BLaER1 treated with 17β-estradiol and CSF1 and Interleukin-3, amounts not matched to agents 10 nM and 100 nM (cell line): Measurements from ENCODE around the gene MYO5B.
A peak's percentile ranks its signal among the peaks of the same experiment; 100 is the strongest.
"Not testable (repeated sequence)": the region's sequence is repeated elsewhere in the genome, so short reads cannot be mapped to it uniquely, and the experiment has no call there.

Experiments
- H3K27ac ChIP-seq, 11 experiments: shearing (Covaris generic); formaldehyde crosslinking; 2 replicates each; pipeline ENCODE4 v1.8.1; 2022
- H3K27me3 ChIP-seq, 11 experiments: shearing (Covaris generic); formaldehyde crosslinking; 2 replicates each; pipeline ENCODE4 v1.8.1; 2022
- H3K36me3 ChIP-seq, 11 experiments: shearing (Covaris generic); formaldehyde crosslinking; 2 replicates each; pipeline ENCODE4 v1.8.1; 2022
- H3K4me1 ChIP-seq, 10 experiments: shearing (Covaris generic); formaldehyde crosslinking; 2 replicates each; pipeline ENCODE4 v1.8.1; 2022
- H3K4me2 ChIP-seq, 11 experiments: shearing (Covaris generic); formaldehyde crosslinking; 2 replicates each; pipeline ENCODE4 v1.8.1; 2022
- H3K4me3 ChIP-seq, 10 experiments: shearing (Covaris generic); formaldehyde crosslinking; 2 replicates each; pipeline ENCODE4 v1.8.1; 2022
- H3K9ac ChIP-seq, 11 experiments: shearing (Covaris generic); formaldehyde crosslinking; 2 replicates each; pipeline ENCODE4 v1.8.1; 2022
- H3K9me3 ChIP-seq, 11 experiments: shearing (Covaris generic); formaldehyde crosslinking; replicated peaks in 1 of 11; 2 replicates each; pipeline ENCODE4 v1.8.1; 2022
- H4K20me1 ChIP-seq, 11 experiments: shearing (Covaris generic); formaldehyde crosslinking; 2 replicates each; pipeline ENCODE4 v1.8.1; 2022
- Cebpa-rat ChIP-seq, 11 experiments: shearing (Covaris generic); IDR thresholded peaks; 2 replicates each; pipeline ENCODE4 v1.8.1; 2022

The MYO5B gene

GRCh38 chr18:50104421-50104820 is 90.5 kb downstream of the MYO5B start:
- Histone ChIP-seq H4K20me1 (no peaks in the 10 kb centered on the region), H3K4me3 (no peak overlapping the region), H3K9me3 (no peaks in the 10 kb centered on the region), H3K4me2 (no peak overlapping the region), H3K27me3 (no peaks in the 10 kb centered on the region), H3K27ac (no peak overlapping the region), H3K36me3 (no peaks in the 10 kb centered on the region), H3K9ac (no peak overlapping the region), H3K4me1 (no peaks in the 10 kb centered on the region)
- TF ChIP-seq Cebpa-rat (IDR thresholded peaks at IDR 0.05) = no peak

DNA sequence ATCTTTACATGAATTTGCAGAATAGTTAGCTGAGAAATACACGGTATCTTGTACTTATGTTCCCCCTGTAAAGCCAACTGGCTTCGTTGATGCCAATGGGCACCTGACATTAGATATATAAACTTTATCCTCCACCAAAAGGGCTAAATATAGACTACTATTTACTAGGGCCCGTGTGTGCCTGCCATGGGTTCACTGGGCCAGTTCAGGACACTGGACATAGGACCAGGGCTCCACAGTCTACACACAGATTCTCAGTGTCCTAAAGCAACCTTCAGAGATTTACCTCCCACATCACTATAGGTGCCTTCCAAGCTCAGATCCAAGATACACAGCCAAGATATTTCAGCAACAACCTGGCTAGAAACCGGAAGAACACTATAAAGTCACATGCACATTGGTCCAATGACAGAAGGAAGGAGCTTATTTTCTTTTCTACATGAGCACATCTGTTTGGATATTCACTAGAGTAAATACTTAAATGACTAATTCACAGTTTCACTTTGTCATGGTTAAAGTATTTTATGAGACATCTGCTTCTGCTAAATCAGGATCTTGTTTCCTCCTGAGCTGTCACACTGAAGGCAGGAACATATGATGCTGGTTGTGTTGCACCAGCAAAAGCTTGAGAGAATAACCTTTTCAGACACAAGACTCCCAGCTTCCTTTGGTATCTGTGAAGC is 95.1 kb downstream of the MYO5B start:
- no peaks in the 10 kb centered on the region for H3K9me3 ChIP-seq
- H3K4me3 ChIP-seq = no peak overlapping the region
- H3K27me3 ChIP-seq = no peaks in the 10 kb centered on the region
- no peak for TF ChIP-seq Cebpa-rat (IDR thresholded peaks at IDR 0.05)
- no peaks in the 10 kb centered on the region for H3K36me3 ChIP-seq
- no peak overlapping the region for H3K9ac ChIP-seq
- peaks cover 0 to 9% (median 8%) of the 10 kb centered on the region in 10 experiments; a peak in 15 of 20 replicates for H3K4me1 ChIP-seq
- no peaks in the 10 kb centered on the region for H4K20me1 ChIP-seq
- H3K27ac ChIP-seq = no peak overlapping the region
- no peak overlapping the region for H3K4me2 ChIP-seq

- Histone ChIP-seq H3K4me2 (peak overlapping the region in 9 of 11 experiments; percentile 2 to 47 (median 36); a peak in 11 of 22 replicates), H3K27ac (no peak overlapping the region), H3K9ac (no peak overlapping the region), H3K9me3 (no peaks in the 10 kb centered on the region), H3K27me3 (no peaks in the 10 kb centered on the region), H3K4me3 (no peak overlapping the region), H3K36me3 (no peaks in the 10 kb centered on the region), H4K20me1 (no peaks in the 10 kb centered on the region), H3K4me1 (peaks cover 0 to 14% (median 8%) of the 10 kb centered on the region in 10 experiments; a peak in 16 of 20 replicates)
- TF ChIP-seq Cebpa-rat (IDR thresholded peaks at IDR 0.05) = no peak
Observed at GRCh38 chr18:50097702-50098101, 97.2 kb downstream of the MYO5B start.

GRCh38 chr18:50096766-50097435 is 98.0 kb downstream of the MYO5B start:
- peak overlapping the region in 6 of 11 experiments; percentile 11 to 47 (median 42); a peak in 5 of 22 replicates for H3K4me2 ChIP-seq
- peaks cover 5 to 22% (median 15%) of the 10 kb centered on the region in 10 experiments for H3K4me1 ChIP-seq
- H4K20me1 ChIP-seq = no peaks in the 10 kb centered on the region
- TF ChIP-seq Cebpa-rat (IDR thresholded peaks at IDR 0.05) = no peak
- no peaks in the 10 kb centered on the region for H3K36me3 ChIP-seq
- H3K27ac ChIP-seq = no peak overlapping the region
- no peaks in the 10 kb centered on the region for H3K27me3 ChIP-seq
- H3K9me3 ChIP-seq = no peaks in the 10 kb centered on the region
- no peak overlapping the region for H3K4me3 ChIP-seq
- H3K9ac ChIP-seq = no peak overlapping the region

GRCh38 chr18:50094786-50095185 is 100.2 kb downstream of the MYO5B start:
- H3K27ac ChIP-seq, H3K36me3 ChIP-seq, H4K20me1 ChIP-seq, H3K9ac ChIP-seq, H3K9me3 ChIP-seq, H3K27me3 ChIP-seq, H3K4me3 ChIP-seq: not testable (repeated sequence)
- Histone ChIP-seq H3K4me1 (peaks cover 5 to 23% (median 22%) of the 10 kb centered on the region in 10 experiments), H3K4me2 (peak overlapping the region in 1 of 11 experiments; percentile 22; a peak in 1 of 22 replicates)

DNA sequence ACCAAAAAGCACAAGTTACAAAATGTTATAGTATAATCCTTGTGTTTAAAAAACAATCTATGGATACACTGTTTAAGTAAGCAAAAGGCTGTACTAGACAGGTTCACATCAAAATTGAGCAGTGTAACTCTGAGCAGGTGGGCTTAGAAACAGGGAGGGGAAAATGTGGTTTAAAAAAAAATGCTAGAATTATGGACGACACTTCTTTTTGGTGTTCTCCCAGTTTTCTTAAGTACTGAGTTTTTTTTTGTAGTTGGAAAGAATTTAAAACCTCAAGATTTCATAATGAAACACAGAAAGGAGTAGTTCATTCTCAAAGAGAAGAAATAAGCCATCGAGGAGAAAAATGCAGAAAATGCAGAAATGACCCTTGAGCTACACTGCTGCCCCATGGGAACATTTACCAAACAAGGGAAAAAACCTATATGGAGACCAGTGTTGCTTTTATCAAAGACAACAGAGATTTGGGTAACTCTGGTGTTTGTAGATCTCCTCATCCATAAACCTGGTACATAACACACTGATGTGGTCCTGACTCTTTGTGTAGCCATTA is 100.7 kb downstream of the MYO5B start:
- Histone ChIP-seq H3K4me3 (no peak overlapping the region), H3K4me2 (peak overlapping the region in 1 of 11 experiments; percentile 22; a peak in 1 of 22 replicates), H3K9me3 (no peaks in the 10 kb centered on the region), H3K27me3 (no peaks in the 10 kb centered on the region), H4K20me1 (no peaks in the 10 kb centered on the region), H3K4me1 (peaks cover 5 to 23% (median 22%) of the 10 kb centered on the region in 10 experiments), H3K36me3 (no peaks in the 10 kb centered on the region), H3K9ac (no peak overlapping the region), H3K27ac (no peak overlapping the region)
- no peak for TF ChIP-seq Cebpa-rat (IDR thresholded peaks at IDR 0.05)

GRCh38 chr18:50093366-50094064 is 101.4 kb downstream of the MYO5B start:
- TF ChIP-seq Cebpa-rat (IDR thresholded peaks at IDR 0.05) = no peak
- Histone ChIP-seq H3K27ac (no peak overlapping the region), H3K4me3 (no peak overlapping the region), H3K36me3 (no peaks in the 10 kb centered on the region), H3K9ac (no peak overlapping the region), H3K27me3 (no peaks in the 10 kb centered on the region), H3K4me1 (peaks cover 5 to 23% (median 22%) of the 10 kb centered on the region in 10 experiments), H3K4me2 (peak overlapping the region in 1 of 11 experiments; percentile 22; a peak in 1 of 22 replicates), H3K9me3 (no peaks in the 10 kb centered on the region), H4K20me1 (no peaks in the 10 kb centered on the region)

DNA sequence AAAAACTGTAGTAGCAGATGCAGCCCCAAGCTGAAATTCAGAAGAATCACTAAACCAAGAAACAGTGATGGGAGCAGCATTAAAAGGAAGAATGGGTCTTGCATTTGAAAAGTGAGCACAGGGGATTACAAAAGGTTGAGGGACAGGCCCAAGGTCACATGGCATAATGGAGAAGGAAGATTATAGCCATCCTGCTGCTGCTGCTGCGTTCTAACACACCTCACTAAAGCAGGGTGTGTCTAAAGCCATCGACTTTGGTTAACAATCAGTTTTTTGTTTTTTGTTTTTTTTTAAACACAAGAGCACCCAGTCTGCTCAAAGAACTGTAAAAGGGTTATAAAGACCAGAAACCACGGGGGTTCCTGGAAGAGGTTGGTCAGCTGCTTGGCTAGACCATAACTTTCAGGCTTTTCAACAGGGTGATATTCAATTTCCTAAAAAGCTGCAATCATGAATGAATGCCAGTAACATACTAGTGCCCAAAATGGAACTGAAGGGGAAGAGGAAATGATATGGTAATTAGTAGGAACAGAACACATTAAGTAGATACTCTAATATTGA is 102.6 kb downstream of the MYO5B start:
- TF ChIP-seq Cebpa-rat (IDR thresholded peaks at IDR 0.05) = no peak
- no peaks in the 10 kb centered on the region for H3K27me3 ChIP-seq
- H3K4me1 ChIP-seq = peaks cover 0 to 18% (median 15%) of the 10 kb centered on the region in 10 experiments; a peak in 19 of 20 replicates
- no peaks in the 10 kb centered on the region for H3K9me3 ChIP-seq
- H3K36me3 ChIP-seq = no peaks in the 10 kb centered on the region
- H3K27ac ChIP-seq = no peak overlapping the region
- no peak overlapping the region for H3K4me3 ChIP-seq
- peak overlapping the region; percentile 1 to 57 (median 34); a peak in 15 of 22 replicates for H3K4me2 ChIP-seq
- no peaks in the 10 kb centered on the region for H4K20me1 ChIP-seq
- H3K9ac ChIP-seq = no peak overlapping the region
